ENCODE results near the gene SART3.

DNA sequence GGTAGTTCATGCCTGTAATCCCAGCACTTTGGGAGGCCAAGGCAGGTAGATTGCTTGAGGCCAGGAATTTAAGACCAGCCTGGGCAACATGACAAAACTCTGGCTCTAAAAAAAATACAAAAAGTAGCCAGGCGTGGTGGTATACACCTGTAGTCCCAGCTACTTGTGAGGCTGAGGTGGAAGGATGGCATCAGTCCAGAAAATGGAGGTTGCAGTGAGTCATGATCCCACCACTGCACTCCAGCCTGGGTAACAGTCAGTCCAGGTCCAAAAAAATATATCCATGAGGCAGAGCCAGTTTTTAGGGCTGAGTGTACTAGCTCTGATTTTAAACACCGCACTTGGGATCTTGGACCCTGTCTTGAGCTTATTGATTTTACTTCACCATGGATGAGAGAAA lies 76.5 kb downstream of the SART3 start:
- no peak for TF ChIP-seq CTCF (IDR thresholded peaks at IDR 0.05)
- no peak for TF ChIP-seq EP300 (IDR thresholded peaks at IDR 0.05)
- TF ChIP-seq POLR2A (IDR thresholded peaks at IDR 0.05) = no peak

Data from gastroesophageal sphincter (tissue), 3 donors.